Panc1 (cell line): ENCODE measurements around the gene IKZF3. TPM values are rescaled to one million over a fixed set of nuclear protein-coding genes. Genes with fewer than 3 reads are reported as not detected.

Experiments
- ATAC-seq: fragments of 200-7000 bp; cut with Tn5 transposase; 2 replicates; pipeline ENCODE4 v1.9.1; 2020; ENCODE audit warnings: mild to moderate bottlenecking, moderate library complexity
- BruUV-seq: library from RNA; stranded (reverse); fragments of 400-500 nt; replicated peaks from 2 replicates; lab custom pipeline; 2021; lab: Mats Ljungman, UMichigan
- CTCF ChIA-PET: fragments of 300-600 bp; sonication (Branson Sonifier 250); formaldehyde crosslinking; loops from one replicate; lab custom pipeline; 2022; ENCODE audit warnings: antibody characterized with exemption; lab: Charles Lee
- POLR2A ChIA-PET: fragments of 300-600 bp; sonication (Branson Sonifier 250); formaldehyde crosslinking; loops from one replicate; lab custom pipeline; 2022; ENCODE audit warnings: antibody characterized with exemption; lab: Charles Lee
- DNase-seq: peaks from one replicate; pipeline ENCODE4 v3.0.0-alpha.2; 2010; ENCODE audit warnings: low read depth, low spot score
- H3K27ac ChIP-seq: 2 replicates; pipeline ENCODE4 v1.5.1; 2011; ENCODE audit warnings: mild to moderate bottlenecking, low read length, inconsistent platforms
- H3K27me3 ChIP-seq: fragments of 200-500 bp; sonication (Bioruptor generic); 2 replicates; pipeline ENCODE4 v1.6.0; 2014; ENCODE audit warnings: low read length, inconsistent platforms; ENCODE audit not compliant: control insufficient read depth, insufficient read depth
- H3K36me3 ChIP-seq: fragments of 200-500 bp; sonication (Bioruptor generic); 2 replicates; pipeline ENCODE4 v1.5.1; 2014; ENCODE audit warnings: inconsistent platforms, mild to moderate bottlenecking, low read length, moderate library complexity; ENCODE audit not compliant: control insufficient read depth, insufficient read depth
- H3K4me1 ChIP-seq: 2 replicates; pipeline ENCODE4 v1.5.1; 2011; ENCODE audit warnings: inconsistent platforms, mild to moderate bottlenecking, low read length, moderate library complexity; ENCODE audit not compliant: control insufficient read depth, insufficient read depth
- H3K4me3 ChIP-seq, 2 experiments: 2 replicates each; pipeline ENCODE4 v1.5.1; 2011 to 2012; ENCODE audit warnings: low read depth in 2 of 2, low read length in 2 of 2, mild to moderate bottlenecking in 2 of 2, inconsistent platforms in 1 of 2, moderate library complexity in 1 of 2
- H3K9me3 ChIP-seq: fragments of 200-500 bp; sonication (Bioruptor generic); 2 replicates; pipeline ENCODE4 v1.5.1; 2014; ENCODE audit warnings: low read depth, mild to moderate bottlenecking, inconsistent platforms, low read length, moderate library complexity; ENCODE audit not compliant: control insufficient read depth, insufficient read depth
- POLR2AphosphoS5 ChIP-seq: IDR thresholded peaks from 2 replicates; pipeline ENCODE4 v1.6.1; 2012; ENCODE audit warnings: mild to moderate bottlenecking, low read depth, low read length, moderate library complexity
- SIN3A ChIP-seq: IDR thresholded peaks from 2 replicates; pipeline ENCODE4 v1.6.1; 2012; ENCODE audit warnings: low read depth, mild to moderate bottlenecking, low read length, moderate library complexity, borderline replicate concordance; ENCODE audit not compliant: insufficient read depth
- TCF7L2 ChIP-seq: IDR thresholded peaks from 2 replicates; pipeline ENCODE4 v1.6.1; 2011; ENCODE audit warnings: mild to moderate bottlenecking, low read depth, low read length, inconsistent platforms
- in situ Hi-C: cut with HindIII; loops from 2 replicates; pipeline ENCODE4 v1.10.0; 2016; ENCODE audit warnings: low sequenced_read_pairs, low pct_unique_long_range_greater_than_20kb
- intact Hi-C: fragments of 100-400 bp; cut with micrococcal nuclease; formaldehyde crosslinking; loops from one replicate; pipeline ENCODE4 v1.10.0; 2022; ENCODE audit not compliant: unreplicated experiment
- total RNA-seq: library from RNA; stranded (reverse); gene quantifications from one replicate; pipeline ENCODE4 v1.2.1, GENCODE V29; 2021; ENCODE audit not compliant: unreplicated experiment
- TF ChIP-seq, protein P1 (sequence below): fragments of 450-650 bp; IDR thresholded peaks from 2 replicates; pipeline ENCODE4 v1.5.1; 2017; ENCODE audit warnings: mild to moderate bottlenecking
- TF ChIP-seq, protein P2 (sequence below), 2 experiments: IDR thresholded peaks; 2 replicates each; pipeline ENCODE4 v1.6.1; 2011 to 2012; ENCODE audit warnings: low read depth in 2 of 2, control low read depth in 1 of 2, low read length in 1 of 2, mild to moderate bottlenecking in 1 of 2, moderate library complexity in 1 of 2; ENCODE audit not compliant: insufficient read depth in 1 of 2

IKZF3 gene
- total RNA-seq, 1 experiment from 2014 or later = 0.59 TPM

DNA sequence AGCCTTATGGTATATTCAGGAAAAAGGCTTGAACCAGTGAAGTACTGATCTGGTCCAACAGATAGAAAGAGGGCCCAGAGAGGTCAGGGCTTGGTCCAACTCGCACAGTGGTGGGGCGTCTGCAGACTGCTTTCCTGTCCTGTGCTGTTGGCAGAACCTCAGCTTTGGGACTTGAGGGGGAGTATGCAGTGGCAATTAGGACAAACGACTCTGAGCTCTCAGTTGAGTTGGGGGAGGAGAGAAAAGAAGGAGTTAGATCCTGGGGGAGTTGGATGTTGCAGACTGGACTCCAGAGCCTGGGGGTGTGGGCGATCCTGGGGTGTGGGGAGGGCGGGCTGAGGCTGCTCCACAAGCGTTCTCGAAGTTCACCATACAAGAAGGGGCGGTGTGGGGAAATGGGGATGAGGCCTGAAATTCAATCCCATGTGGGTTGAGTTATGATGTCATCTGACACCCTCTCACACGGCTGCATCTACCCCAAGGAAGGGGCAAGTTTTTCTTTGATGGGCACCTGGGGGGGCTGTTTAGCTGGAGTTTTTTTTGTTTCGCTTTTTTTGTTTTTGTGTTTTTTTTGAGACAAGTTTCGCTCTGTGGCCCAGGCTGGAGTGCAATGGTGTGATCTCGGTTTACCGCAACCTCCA lies 111.8 kb downstream of the IKZF3 start:
- DNase-seq = no peak

DNA sequence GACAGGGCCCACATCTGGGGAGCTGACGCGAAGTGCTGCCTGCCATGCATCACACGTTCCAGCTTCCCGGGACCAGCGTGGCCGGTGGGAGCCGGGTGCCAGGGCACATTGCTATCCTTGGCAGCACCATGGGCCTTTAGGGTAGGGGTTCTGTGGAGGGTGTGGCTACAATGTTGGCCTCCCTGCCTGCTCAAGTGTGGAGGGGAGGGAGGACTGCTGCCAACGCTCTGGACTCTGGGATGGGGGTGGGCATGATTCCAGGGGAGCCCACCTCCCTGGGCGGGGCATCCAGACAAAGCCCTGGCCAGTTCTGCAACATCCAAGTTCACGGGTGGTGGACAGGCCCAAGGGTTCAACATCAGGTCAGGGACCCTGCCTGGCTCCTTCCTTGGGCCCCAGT lies 112.5 kb downstream of the IKZF3 start:
- POLR2A ChIA-PET = interaction anchor here (0.6 kb wide), 1 partner anchor 20 kb away, joined by 4 read pairs; no protein-coding TSS in a partner anchor
- Histone ChIP-seq H3K4me3 (no peak overlapping the region), H3K27me3 (no peaks in the 10 kb centered on the region), H3K27ac (no peak overlapping the region), H3K4me1 (peaks cover 9% of the 10 kb centered on the region; the same call in 1 of the 2 replicates), H3K36me3 (no peaks in the 10 kb centered on the region), H3K9me3 (no peaks in the 10 kb centered on the region)
- no peak for DNase-seq
- intact Hi-C loops = loop anchor here (5.0 kb wide), 1 partner anchor 124 kb away; the partner anchor contains the start of gene PPP1R1B
- ATAC-seq = no peak
- in situ Hi-C loops = no loop called here
- CTCF ChIA-PET = interaction anchor here (0.6 to 1.0 kb wide), 2 partner anchors 22 to 34 kb away, joined by 4 to 11 read pairs; no protein-coding TSS in a partner anchor
- no TSS peak for BruUV-seq
- no peak for TF ChIP-seq TCF7L2
- TF ChIP-seq, protein P1, sequence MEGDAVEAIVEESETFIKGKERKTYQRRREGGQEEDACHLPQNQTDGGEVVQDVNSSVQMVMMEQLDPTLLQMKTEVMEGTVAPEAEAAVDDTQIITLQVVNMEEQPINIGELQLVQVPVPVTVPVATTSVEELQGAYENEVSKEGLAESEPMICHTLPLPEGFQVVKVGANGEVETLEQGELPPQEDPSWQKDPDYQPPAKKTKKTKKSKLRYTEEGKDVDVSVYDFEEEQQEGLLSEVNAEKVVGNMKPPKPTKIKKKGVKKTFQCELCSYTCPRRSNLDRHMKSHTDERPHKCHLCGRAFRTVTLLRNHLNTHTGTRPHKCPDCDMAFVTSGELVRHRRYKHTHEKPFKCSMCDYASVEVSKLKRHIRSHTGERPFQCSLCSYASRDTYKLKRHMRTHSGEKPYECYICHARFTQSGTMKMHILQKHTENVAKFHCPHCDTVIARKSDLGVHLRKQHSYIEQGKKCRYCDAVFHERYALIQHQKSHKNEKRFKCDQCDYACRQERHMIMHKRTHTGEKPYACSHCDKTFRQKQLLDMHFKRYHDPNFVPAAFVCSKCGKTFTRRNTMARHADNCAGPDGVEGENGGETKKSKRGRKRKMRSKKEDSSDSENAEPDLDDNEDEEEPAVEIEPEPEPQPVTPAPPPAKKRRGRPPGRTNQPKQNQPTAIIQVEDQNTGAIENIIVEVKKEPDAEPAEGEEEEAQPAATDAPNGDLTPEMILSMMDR = no peak
- no peak for TF ChIP-seq SIN3A
- TF ChIP-seq, protein P2, sequence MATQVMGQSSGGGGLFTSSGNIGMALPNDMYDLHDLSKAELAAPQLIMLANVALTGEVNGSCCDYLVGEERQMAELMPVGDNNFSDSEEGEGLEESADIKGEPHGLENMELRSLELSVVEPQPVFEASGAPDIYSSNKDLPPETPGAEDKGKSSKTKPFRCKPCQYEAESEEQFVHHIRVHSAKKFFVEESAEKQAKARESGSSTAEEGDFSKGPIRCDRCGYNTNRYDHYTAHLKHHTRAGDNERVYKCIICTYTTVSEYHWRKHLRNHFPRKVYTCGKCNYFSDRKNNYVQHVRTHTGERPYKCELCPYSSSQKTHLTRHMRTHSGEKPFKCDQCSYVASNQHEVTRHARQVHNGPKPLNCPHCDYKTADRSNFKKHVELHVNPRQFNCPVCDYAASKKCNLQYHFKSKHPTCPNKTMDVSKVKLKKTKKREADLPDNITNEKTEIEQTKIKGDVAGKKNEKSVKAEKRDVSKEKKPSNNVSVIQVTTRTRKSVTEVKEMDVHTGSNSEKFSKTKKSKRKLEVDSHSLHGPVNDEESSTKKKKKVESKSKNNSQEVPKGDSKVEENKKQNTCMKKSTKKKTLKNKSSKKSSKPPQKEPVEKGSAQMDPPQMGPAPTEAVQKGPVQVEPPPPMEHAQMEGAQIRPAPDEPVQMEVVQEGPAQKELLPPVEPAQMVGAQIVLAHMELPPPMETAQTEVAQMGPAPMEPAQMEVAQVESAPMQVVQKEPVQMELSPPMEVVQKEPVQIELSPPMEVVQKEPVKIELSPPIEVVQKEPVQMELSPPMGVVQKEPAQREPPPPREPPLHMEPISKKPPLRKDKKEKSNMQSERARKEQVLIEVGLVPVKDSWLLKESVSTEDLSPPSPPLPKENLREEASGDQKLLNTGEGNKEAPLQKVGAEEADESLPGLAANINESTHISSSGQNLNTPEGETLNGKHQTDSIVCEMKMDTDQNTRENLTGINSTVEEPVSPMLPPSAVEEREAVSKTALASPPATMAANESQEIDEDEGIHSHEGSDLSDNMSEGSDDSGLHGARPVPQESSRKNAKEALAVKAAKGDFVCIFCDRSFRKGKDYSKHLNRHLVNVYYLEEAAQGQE (IDR thresholded peaks at IDR 0.05; ENCODE audit: insufficient read depth in 1 of 2, low read depth in 2 of 2, low read length in 1 of 2) = no peak

More for the DNA sequence above, 111.8 kb downstream of the IKZF3 start:
- in situ Hi-C loops (no loop called here), intact Hi-C loops (loop anchor here (5.0 kb wide), 1 partner anchor 125 kb away; the partner anchor contains the start of gene PPP1R1B)
- no peak for ATAC-seq
- Histone ChIP-seq H3K27me3 (no peaks in the 10 kb centered on the region; the same call in 1 of the 2 replicates), H3K4me3 (no peak overlapping the region), H3K9me3 (no peaks in the 10 kb centered on the region), H3K4me1 (peaks cover 9% of the 10 kb centered on the region; the same call in 1 of the 2 replicates), H3K27ac (no peak overlapping the region), H3K36me3 (no peaks in the 10 kb centered on the region)
- ChIA-PET CTCF (interaction anchor here (0.6 kb wide), 2 partner anchors 34 to 119 kb away, joined by 3 to 4 read pairs; no protein-coding TSS in a partner anchor), POLR2A (interaction anchor here (0.6 kb wide), 1 partner anchor 21 kb away, joined by 4 read pairs; no protein-coding TSS in a partner anchor)
- no peak for TF ChIP-seq TCF7L2
- no peak for TF ChIP-seq SIN3A
- no peak for TF ChIP-seq POLR2AphosphoS5
- TF ChIP-seq, protein P2 (IDR thresholded peaks at IDR 0.05; ENCODE audit: insufficient read depth in 1 of 2, low read depth in 2 of 2, low read length in 1 of 2) = no peak
- TF ChIP-seq, protein P1 = no peak
- no TSS peak for BruUV-seq
